Measurements from ENCODE around the gene ABHD16B.

- TF ChIP-seq POLR2A (IDR thresholded peaks at IDR 0.05; ENCODE audit: low read length) (no peak), HDAC2 (IDR thresholded peaks at IDR 0.05) (no peak), RAD21 (conservative IDR thresholded peaks at IDR 0.05 in 1 of 2, IDR thresholded peaks at IDR 0.05 in 1 of 2) (no peak), KDM5A (IDR thresholded peaks at IDR 0.05) (no peak), EP300 (IDR thresholded peaks at IDR 0.05) (no peak), MAX (IDR thresholded peaks at IDR 0.05) (no peak), ESRRA (IDR thresholded peaks at IDR 0.05; ENCODE audit: borderline replicate concordance, low read length) (no peak)
- TF ChIP-seq, protein P1, sequence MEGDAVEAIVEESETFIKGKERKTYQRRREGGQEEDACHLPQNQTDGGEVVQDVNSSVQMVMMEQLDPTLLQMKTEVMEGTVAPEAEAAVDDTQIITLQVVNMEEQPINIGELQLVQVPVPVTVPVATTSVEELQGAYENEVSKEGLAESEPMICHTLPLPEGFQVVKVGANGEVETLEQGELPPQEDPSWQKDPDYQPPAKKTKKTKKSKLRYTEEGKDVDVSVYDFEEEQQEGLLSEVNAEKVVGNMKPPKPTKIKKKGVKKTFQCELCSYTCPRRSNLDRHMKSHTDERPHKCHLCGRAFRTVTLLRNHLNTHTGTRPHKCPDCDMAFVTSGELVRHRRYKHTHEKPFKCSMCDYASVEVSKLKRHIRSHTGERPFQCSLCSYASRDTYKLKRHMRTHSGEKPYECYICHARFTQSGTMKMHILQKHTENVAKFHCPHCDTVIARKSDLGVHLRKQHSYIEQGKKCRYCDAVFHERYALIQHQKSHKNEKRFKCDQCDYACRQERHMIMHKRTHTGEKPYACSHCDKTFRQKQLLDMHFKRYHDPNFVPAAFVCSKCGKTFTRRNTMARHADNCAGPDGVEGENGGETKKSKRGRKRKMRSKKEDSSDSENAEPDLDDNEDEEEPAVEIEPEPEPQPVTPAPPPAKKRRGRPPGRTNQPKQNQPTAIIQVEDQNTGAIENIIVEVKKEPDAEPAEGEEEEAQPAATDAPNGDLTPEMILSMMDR (IDR thresholded peaks at IDR 0.05), result no peak
- TF ChIP-seq, protein P2, sequence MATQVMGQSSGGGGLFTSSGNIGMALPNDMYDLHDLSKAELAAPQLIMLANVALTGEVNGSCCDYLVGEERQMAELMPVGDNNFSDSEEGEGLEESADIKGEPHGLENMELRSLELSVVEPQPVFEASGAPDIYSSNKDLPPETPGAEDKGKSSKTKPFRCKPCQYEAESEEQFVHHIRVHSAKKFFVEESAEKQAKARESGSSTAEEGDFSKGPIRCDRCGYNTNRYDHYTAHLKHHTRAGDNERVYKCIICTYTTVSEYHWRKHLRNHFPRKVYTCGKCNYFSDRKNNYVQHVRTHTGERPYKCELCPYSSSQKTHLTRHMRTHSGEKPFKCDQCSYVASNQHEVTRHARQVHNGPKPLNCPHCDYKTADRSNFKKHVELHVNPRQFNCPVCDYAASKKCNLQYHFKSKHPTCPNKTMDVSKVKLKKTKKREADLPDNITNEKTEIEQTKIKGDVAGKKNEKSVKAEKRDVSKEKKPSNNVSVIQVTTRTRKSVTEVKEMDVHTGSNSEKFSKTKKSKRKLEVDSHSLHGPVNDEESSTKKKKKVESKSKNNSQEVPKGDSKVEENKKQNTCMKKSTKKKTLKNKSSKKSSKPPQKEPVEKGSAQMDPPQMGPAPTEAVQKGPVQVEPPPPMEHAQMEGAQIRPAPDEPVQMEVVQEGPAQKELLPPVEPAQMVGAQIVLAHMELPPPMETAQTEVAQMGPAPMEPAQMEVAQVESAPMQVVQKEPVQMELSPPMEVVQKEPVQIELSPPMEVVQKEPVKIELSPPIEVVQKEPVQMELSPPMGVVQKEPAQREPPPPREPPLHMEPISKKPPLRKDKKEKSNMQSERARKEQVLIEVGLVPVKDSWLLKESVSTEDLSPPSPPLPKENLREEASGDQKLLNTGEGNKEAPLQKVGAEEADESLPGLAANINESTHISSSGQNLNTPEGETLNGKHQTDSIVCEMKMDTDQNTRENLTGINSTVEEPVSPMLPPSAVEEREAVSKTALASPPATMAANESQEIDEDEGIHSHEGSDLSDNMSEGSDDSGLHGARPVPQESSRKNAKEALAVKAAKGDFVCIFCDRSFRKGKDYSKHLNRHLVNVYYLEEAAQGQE (IDR thresholded peaks at IDR 0.05), result no peak
- TF ChIP-seq, protein P3, sequence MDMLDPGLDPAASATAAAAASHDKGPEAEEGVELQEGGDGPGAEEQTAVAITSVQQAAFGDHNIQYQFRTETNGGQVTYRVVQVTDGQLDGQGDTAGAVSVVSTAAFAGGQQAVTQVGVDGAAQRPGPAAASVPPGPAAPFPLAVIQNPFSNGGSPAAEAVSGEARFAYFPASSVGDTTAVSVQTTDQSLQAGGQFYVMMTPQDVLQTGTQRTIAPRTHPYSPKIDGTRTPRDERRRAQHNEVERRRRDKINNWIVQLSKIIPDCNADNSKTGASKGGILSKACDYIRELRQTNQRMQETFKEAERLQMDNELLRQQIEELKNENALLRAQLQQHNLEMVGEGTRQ (IDR thresholded peaks at IDR 0.05), result no peak
These were observed 25.6 kb downstream of the ABHD16B start for GRCh38 chr20:63886921-63887320.

Measured in A549 (cell line).